Activated T-cell treated with anti-CD3 and anti-CD28 coated beads, Interleukin-2, amount 50 U/mL, for 4 hours (primary cell): ENCODE measurements around the gene PGM2. TPM values are rescaled to one million over a fixed set of nuclear protein-coding genes. Genes with fewer than 3 reads are reported as not detected.
"Not testable (repeated sequence)": the region's sequence is repeated elsewhere in the genome, so short reads cannot be mapped to it uniquely, and the experiment has no call there.

Experiments
- ATAC-seq, 2 donors: fragments of 200-7000 bp; cut with Tn5 transposase; one replicate each; pipeline ENCODE4 v1.10.0; 2021
- DNase-seq: peaks from one replicate; pipeline ENCODE4 v3.0.0-alpha.2; 2020
- H3K27me3 Mint-ChIP-seq: one replicate; pipeline ENCODE4 v1.8.0; 2021; ENCODE audit warnings: low read depth, mixed read lengths
- H3K36me3 Mint-ChIP-seq: one replicate; pipeline ENCODE4 v1.8.0; 2022; ENCODE audit warnings: mixed read lengths; ENCODE audit not compliant: insufficient read depth
- H3K4me1 Mint-ChIP-seq: one replicate; pipeline ENCODE4 v1.8.0; 2021; ENCODE audit warnings: low read depth, mixed read lengths
- H3K4me3 Mint-ChIP-seq: one replicate; pipeline ENCODE4 v1.8.0; 2021; ENCODE audit warnings: mild to moderate bottlenecking, moderate library complexity, mixed read lengths
- H3K9me3 Mint-ChIP-seq: one replicate; pipeline ENCODE4 v1.8.0; 2021; ENCODE audit warnings: mixed read lengths
- total RNA-seq, 3 donors: library from RNA; stranded (reverse); gene quantifications; one replicate each; pipeline ENCODE4 v1.2.1, GENCODE V29; 2021

Gene PGM2
- total RNA-seq, 3 donors from 2014 or later = 43.2 to 53.2 (median 49.7) TPM

DNA sequence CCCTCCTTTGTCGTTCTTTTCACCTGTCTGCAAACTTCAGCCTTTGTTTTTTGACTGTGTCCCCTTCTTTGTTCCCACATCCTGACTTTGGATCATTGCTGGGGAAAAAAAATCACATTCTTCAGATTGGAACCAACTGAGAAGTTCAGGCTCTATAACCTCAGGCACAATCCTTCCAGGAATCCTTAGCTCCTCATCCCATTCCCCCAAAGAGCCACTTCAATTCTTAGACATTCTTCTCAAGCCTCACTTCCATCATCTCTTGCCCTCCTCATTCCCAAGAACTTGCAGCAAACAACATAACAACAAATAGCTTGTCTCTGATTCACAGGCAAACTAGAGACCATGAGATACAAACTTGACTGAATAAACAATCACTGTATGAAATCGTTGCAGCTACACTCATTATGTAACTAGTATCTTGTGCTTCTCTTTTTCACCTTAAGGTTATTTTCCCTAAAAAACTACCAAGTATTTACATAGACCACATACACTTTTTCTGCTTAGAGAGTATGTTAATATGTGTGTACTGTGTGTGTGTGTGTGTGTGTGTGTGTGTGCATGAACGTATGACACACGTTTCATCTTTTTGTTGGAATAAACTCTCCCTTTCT lies 26.4 kb upstream of the PGM2 start:
- DNase-seq (no peak), ATAC-seq (no peak)
- H3K4me3 Mint-ChIP-seq = no peak overlapping the region
- H3K36me3 Mint-ChIP-seq = no peaks in the 10 kb centered on the region
- H3K4me1 Mint-ChIP-seq = no peaks in the 10 kb centered on the region
- no peaks in the 10 kb centered on the region for H3K9me3 Mint-ChIP-seq
- peaks cover 4% of the 10 kb centered on the region for H3K27me3 Mint-ChIP-seq

DNA sequence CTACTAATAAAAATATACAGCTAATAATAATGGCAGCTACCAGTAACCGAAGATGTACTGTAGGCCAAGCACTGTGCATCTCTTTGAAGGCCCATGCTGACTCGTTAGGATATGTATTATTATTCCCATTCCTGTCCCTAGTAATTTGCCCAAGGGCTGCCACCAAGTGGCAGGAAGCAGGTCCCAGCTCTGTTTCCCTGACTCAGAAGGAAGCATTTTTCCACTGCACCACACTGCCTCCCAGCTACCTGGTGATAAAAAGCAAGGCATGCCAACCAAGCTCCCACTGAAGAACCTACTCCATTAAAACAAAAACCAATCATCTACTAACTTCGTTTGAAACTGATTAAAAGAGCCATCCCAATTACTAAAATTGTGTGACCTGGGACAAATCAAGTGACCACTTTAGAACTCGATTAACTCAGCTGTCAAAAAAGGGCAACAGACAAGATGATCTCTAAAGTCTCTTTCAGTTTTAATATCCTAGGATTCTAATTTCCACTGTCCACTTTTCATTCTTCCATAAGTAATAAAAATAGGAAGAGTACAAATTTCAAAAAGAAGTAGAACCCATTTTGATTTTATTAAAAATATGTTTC lies 24.3 kb upstream of the PGM2 start:
- no peaks in the 10 kb centered on the region for H3K27me3 Mint-ChIP-seq
- no peak overlapping the region for H3K4me3 Mint-ChIP-seq
- ATAC-seq (no peak), DNase-seq (no peak)
- H3K4me1 Mint-ChIP-seq = no peaks in the 10 kb centered on the region
- H3K9me3 Mint-ChIP-seq = no peaks in the 10 kb centered on the region
- no peaks in the 10 kb centered on the region for H3K36me3 Mint-ChIP-seq

DNA sequence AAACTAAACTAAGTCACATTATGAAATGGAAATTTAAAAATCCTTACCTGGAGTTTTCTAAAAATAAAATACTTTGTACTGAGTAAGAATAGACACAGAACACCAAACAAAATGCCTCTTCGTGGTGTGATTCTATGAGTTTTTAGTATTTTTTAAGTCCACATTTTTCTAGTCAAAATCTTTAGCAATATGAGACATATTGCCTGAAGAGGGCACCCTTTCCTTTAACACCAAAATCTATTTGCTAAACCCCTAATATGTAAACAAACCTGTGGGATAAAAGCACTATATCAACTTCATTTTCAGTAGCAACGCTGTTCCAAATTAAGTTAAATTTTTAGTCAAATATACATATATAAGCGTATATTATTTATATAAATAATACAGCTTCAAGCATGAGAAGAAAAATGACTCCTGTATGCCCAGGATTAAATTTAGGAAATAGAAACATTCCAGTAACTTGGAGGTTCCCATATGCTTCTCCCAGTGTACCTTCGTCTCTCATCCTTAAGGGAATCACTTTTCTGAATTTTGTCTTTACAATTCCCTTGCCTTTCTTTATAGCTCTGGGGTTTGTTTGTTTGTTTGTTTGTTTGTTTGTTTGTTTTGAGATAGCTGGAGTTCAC lies 23.0 kb upstream of the PGM2 start:
- no peaks in the 10 kb centered on the region for H3K36me3 Mint-ChIP-seq
- ATAC-seq (no peak), DNase-seq (no peak)
- H3K9me3 Mint-ChIP-seq = no peaks in the 10 kb centered on the region
- no peaks in the 10 kb centered on the region for H3K4me1 Mint-ChIP-seq
- no peaks in the 10 kb centered on the region for H3K27me3 Mint-ChIP-seq
- H3K4me3 Mint-ChIP-seq = no peak overlapping the region

DNA sequence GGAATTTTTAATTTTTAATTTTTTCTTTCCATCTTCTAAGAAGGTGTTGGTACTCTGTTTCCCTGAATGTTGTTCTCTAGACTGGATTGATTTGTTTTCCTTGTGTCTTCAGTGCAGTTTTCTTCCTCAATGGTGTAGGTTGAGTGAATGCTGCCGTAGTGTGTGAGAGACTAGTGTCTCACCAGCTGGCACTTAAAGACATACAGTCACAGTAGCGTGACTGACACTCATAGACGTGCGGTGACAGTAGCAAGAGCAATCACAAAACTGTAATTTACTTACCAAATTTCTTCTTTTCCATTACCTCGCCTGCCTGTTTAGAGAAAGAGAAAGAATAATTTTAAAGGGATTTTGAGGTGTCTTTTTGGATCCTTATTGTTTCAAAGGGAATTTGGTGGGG lies 21.4 kb upstream of the PGM2 start:
- DNase-seq = no peak
- H3K4me3 Mint-ChIP-seq = no peak overlapping the region
- no peaks in the 10 kb centered on the region for H3K27me3 Mint-ChIP-seq
- no peak for ATAC-seq
- H3K4me1 Mint-ChIP-seq = no peaks in the 10 kb centered on the region
- H3K9me3 Mint-ChIP-seq = no peaks in the 10 kb centered on the region
- H3K36me3 Mint-ChIP-seq = no peaks in the 10 kb centered on the region

DNA sequence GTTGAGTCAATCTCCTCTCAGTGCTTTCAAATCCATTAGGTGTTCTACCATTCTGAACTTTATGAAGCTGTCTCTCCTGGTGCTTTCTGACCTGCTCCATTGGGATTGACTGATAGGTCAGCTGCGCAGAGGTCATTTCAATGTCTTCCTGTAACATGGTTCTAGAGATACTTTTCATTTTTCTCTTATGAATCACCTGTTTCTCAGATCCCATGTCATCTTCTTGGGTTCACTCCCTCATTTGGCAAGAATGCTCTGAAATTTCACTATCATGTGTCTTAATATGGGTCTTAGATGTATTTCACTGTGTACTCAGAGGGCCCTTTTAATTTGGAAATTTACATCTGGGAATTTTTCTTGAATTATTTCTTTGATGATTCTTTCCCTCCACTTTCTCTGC lies 13.8 kb upstream of the PGM2 start:
- DNase-seq (no peak), ATAC-seq (no peak)
- peaks cover 19% of the 10 kb centered on the region for H3K4me1 Mint-ChIP-seq
- H3K4me3 Mint-ChIP-seq = no peak overlapping the region
- no peaks in the 10 kb centered on the region for H3K9me3 Mint-ChIP-seq
- H3K36me3 Mint-ChIP-seq = no peaks in the 10 kb centered on the region
- no peaks in the 10 kb centered on the region for H3K27me3 Mint-ChIP-seq

DNA sequence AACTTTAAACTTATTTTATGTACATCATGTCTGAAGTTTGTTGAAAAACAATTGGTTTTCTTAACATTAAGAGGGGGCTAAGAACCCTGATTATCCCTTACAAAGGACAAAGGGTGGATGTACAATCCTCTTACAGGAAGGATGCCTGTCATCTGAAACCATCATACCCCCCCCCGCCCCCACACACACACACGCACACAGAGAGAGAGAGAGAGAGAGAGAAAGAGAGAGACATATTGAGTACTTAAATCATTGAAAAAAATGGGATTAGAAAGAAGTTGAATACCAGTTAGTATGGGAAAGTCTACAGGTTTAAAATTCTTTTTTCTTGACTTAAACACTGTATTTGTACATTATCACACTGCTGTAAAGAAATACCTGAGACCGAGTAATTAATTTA lies 10.9 kb upstream of the PGM2 start:
- no peaks in the 10 kb centered on the region for H3K9me3 Mint-ChIP-seq
- no peaks in the 10 kb centered on the region for H3K27me3 Mint-ChIP-seq
- peaks cover 19% of the 10 kb centered on the region for H3K4me1 Mint-ChIP-seq
- H3K36me3 Mint-ChIP-seq = no peaks in the 10 kb centered on the region
- H3K4me3 Mint-ChIP-seq = peak overlapping the region; percentile 53
- DNase-seq (no peak), ATAC-seq (peak in 1 of 2 donors; percentile 38)

DNA sequence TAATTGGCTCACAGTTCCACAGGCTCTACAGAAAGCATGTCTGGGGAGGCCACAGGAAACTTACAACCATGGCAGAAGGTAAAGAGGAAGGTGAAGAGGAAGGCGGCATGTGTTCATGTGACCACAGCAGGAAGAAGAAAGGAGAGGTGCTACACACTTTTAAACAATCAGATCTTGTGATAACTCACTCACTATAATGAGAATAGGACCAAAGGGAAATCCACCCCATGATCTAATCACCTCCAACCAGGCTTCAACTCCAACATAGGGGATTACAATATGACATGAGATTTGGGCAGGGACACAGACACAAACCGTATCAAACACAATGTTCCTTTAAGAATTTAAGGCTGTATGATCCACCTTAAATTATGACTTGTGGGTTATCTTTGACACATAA lies 10.5 kb upstream of the PGM2 start:
- H3K27me3 Mint-ChIP-seq = no peaks in the 10 kb centered on the region
- DNase-seq (no peak), ATAC-seq (peak; percentile 27 to 41)
- H3K4me1 Mint-ChIP-seq = peaks cover 19% of the 10 kb centered on the region
- peak overlapping the region; percentile 53 for H3K4me3 Mint-ChIP-seq
- no peaks in the 10 kb centered on the region for H3K9me3 Mint-ChIP-seq
- no peaks in the 10 kb centered on the region for H3K36me3 Mint-ChIP-seq

DNA sequence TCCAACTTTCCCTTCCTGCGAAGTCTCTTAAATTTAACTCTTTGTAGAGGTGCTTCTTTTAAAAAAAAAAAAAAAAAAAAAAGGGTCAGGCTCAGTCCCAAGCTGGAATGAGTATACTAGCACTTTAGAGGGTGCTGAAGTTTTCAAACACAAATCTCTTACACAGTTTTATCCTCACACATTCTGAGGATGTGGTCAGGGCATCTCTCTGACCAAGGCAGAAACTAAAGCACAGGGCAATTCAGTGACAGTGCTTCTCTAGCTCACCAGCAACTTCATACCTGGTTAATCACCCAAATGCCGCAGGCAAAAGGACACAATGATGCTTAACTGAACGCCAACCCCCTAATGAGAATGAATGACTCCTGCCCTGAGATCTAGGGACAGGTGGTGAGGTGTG lies 9.8 kb upstream of the PGM2 start:
- Mint-ChIP-seq H3K4me1 (peaks cover 19% of the 10 kb centered on the region), H3K27me3 (no peaks in the 10 kb centered on the region), H3K9me3 (no peaks in the 10 kb centered on the region), H3K36me3 (no peaks in the 10 kb centered on the region), H3K4me3 (no peak overlapping the region)
- DNase-seq (no peak), ATAC-seq (no peak)

DNA sequence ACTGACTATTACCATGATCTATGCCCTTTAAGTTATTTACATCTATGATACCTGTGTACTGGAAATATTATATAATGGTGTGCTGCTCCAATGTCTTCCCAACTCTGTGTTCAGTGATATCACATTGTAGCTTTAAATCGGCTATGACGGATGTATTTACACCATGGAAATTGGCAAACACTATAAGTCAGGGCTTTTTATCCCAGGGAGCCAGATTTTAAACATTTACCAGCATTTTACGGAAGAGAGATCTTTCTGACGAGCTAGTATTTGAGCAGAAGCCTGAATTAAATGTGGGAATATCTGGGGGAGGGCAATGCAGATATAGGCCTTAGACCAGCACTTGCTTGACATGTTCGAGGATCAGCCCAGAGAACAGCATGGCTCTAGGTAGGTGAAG lies 7.7 kb upstream of the PGM2 start:
- no peaks in the 10 kb centered on the region for H3K9me3 Mint-ChIP-seq
- H3K4me3 Mint-ChIP-seq = no peak overlapping the region
- no peaks in the 10 kb centered on the region for H3K36me3 Mint-ChIP-seq
- H3K4me1 Mint-ChIP-seq = peaks cover 22% of the 10 kb centered on the region
- H3K27me3 Mint-ChIP-seq = no peaks in the 10 kb centered on the region
- ATAC-seq (no peak), DNase-seq (no peak)

DNA sequence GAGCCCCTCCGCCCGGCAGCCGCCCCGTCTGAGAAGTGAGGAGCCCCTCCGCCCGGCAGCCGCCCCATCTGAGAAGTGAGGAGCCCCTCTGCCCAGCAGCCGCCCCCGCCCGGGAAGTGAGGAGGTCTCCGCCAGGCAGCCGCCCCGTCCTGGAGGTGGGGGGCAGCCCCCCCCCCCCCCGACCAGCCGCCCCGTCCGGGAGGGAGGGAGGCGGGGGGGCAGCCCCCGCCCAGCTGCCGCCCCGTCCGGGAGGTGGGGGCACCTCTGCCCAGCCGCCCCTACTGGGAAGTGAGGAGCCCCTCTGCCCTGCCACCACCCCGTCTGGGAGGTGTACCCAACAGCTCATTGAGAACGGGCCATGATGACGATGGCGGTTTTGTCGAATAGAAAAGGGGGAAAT lies 6.0 kb upstream of the PGM2 start:
- H3K36me3 Mint-ChIP-seq, H3K9me3 Mint-ChIP-seq, ATAC-seq, H3K4me3 Mint-ChIP-seq, DNase-seq, H3K27me3 Mint-ChIP-seq: not testable (repeated sequence)
- H3K4me1 Mint-ChIP-seq = peaks cover 24% of the 10 kb centered on the region

DNA sequence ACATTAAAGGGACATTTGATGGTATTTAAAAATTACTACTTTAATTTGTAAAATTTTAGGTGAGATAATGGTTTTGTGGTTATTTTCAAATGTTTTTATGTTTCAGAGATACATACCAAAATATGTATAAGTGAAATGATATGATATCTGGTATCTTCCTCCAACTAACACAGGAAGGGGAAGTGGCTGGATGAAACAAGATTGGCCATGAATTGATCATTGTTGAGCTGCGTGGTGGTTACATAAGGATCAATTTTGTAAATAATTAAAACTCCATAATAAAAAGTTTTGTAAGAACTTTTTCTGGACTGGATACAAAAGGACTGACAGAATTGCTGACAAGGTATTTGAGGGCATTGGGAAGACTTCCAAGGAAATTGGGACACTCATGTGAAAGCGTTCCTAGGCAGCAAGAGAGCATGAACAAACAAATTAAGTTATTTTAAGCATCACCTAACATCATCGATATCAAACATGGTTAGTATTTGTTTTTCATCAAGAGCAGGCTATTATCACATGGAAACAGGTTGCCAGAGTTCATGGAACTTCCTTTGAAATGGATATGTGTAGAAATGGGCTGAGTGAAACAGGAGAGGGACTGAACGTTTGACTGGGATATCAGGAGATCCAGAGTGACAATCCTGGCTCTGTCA lies 4.4 kb upstream of the PGM2 start:
- Mint-ChIP-seq H3K4me3 (no peak overlapping the region), H3K4me1 (peaks cover 13% of the 10 kb centered on the region), H3K36me3 (no peaks in the 10 kb centered on the region), H3K9me3 (no peaks in the 10 kb centered on the region), H3K27me3 (no peaks in the 10 kb centered on the region)
- no peak for DNase-seq
- no peak for ATAC-seq

DNA sequence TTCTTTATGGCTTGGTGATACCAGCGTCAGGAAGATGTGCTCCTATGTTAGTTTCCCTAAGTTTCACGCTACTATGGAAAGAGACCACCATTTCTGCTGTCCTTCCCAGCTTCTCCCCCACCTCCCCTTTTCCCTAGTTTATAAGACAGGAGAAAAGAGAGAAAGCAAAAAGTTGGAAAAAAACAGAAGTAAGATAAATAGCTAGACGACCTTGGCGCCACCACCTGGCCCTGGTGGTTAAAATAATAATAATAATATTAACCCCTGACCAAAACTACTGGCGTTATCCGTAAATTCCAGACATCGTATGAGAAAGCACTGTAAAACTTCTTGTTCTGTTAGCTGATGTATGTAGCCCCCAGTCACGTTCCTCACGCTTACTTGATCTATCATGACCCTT lies 985 bp upstream of the PGM2 start:
- H3K9me3 Mint-ChIP-seq, H3K27me3 Mint-ChIP-seq, ATAC-seq, DNase-seq: not testable (repeated sequence)
- Mint-ChIP-seq H3K4me1 (peaks cover 33% of the 10 kb centered on the region), H3K36me3 (peaks cover 10% of the 10 kb centered on the region), H3K4me3 (peak overlapping the region; percentile 97)

DNA sequence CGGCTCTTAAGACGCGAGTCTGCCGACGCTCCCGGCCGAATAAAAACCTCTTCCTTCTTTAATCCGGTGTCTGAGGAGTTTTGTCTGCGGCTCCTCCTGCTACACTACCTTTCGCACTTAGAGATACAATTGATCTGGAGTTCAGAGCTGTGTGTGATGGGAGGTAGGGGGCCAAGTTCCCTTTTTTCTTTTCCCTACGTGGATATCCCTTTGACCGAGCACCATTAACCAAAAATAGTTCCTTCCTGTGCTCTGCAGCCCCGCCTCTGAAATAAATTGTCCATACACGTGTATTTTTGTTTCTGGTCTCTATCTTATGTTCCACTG lies 555 bp upstream of the PGM2 start:
- ATAC-seq = peak; percentile 6 to 16

DNA sequence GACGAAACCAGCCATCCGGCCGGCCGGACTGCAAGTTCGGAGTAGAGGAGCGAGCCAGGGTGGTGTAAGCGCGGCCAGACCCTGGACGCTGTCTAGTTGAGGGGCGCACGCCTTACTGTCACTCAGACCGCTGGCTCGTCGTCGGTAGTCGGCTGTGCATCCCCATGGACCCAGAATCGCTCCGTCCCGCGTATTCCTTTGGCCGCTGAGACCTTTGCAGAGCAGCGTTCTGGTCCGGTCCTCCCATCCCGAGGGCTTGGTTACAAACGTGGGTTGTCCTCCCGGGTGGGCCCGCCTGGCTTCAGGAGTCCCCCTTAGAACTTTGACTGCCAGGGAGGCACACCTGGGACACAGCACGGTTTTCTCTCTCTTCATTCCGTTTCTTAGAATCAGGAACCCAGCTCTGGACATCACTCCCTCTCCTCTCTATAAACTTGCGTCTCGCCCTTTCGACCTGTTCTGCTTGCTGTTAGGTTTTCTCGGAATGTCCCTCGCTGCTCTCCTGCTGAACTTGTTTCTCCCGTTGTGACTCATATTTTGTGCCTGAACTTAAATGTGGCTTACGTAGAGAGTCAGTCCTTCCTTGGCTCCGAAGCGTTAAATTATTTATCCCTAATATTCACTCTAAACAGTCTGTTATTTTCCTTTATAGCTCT lies 672 bp downstream of the PGM2 start:
- Mint-ChIP-seq H3K9me3 (no peaks in the 10 kb centered on the region), H3K4me3 (peak overlapping the region; percentile 97), H3K36me3 (peaks cover 27% of the 10 kb centered on the region), H3K27me3 (no peaks in the 10 kb centered on the region), H3K4me1 (peaks cover 35% of the 10 kb centered on the region)
- DNase-seq (no peak), ATAC-seq (peak; percentile 41 to 42)

More for the DNA sequence above, 555 bp upstream of the PGM2 start:
- Mint-ChIP-seq H3K4me1 (peaks cover 33% of the 10 kb centered on the region), H3K36me3 (peaks cover 14% of the 10 kb centered on the region), H3K9me3 (no peaks in the 10 kb centered on the region), H3K27me3 (no peaks in the 10 kb centered on the region), H3K4me3 (peak overlapping the region; percentile 97)
- DNase-seq = no peak
